B cell (primary cell): ENCODE data around the gene PLEKHM3. TPM values are rescaled to one million over a fixed set of nuclear protein-coding genes. Genes with fewer than 3 reads are reported as not detected.

Source experiments
- ATAC-seq: fragments of 200-7000 bp; cut with Tn5 transposase; one replicate; pipeline ENCODE4 v1.10.0; 2021; ENCODE audit warnings: low read depth, mild to moderate bottlenecking, moderate number of reproducible peaks, moderate library complexity
- CTCF ChIA-PET: fragments of 350-600 bp; sonication (Branson Sonifier 250); formaldehyde crosslinking; loops from one replicate; lab custom pipeline; 2021; ENCODE audit warnings: antibody characterized with exemption, inconsistent platforms; lab: Charles Lee
- POLR2A ChIA-PET: fragments of 350-600 bp; sonication (Branson Sonifier 250); formaldehyde crosslinking; loops from one replicate; lab custom pipeline; 2021; ENCODE audit warnings: antibody characterized with exemption; lab: Charles Lee
- DNase-seq: peaks from one replicate; pipeline ENCODE4 v3.0.0; 2013
- H2AFZ ChIP-seq: 2 replicates; pipeline ENCODE4 v1.6.1; 2012; ENCODE audit warnings: mild to moderate bottlenecking, low read depth, low read length; ENCODE audit not compliant: insufficient read depth, poor library complexity, severe bottlenecking
- H3K27ac ChIP-seq, 2 donors: 1 replicate in 1 of 2; 2 replicates in 1 of 2; pipeline ENCODE4 v1.5.1; 2012 to 2013; ENCODE audit warnings: low read length in 2 of 2, mild to moderate bottlenecking in 2 of 2, moderate library complexity in 1 of 2
- H3K27me3 ChIP-seq, 4 experiments: fragments of 200-600 bp in 1 of 4; sonication (generic) in 1 of 4; replicated peaks in 1 of 4; 1 replicate in 2 of 4; 2 replicates in 2 of 4; pipeline versions ENCODE4 v1.6.1 to v1.7.0; 2013 to 2016; ENCODE audit warnings: low read length in 3 of 4, mild to moderate bottlenecking in 2 of 4, mixed read lengths in 1 of 4, moderate library complexity in 1 of 4; ENCODE audit not compliant: insufficient read depth in 4 of 4, control insufficient read depth in 3 of 4; ENCODE audit errors: control extremely low read depth in 1 of 4
- H3K36me3 ChIP-seq, 2 experiments: replicated peaks in 1 of 2; 1 replicate in 1 of 2; 2 replicates in 1 of 2; pipeline versions ENCODE4 v1.6.1 to v1.7.1; 2013; ENCODE audit warnings: low read length in 1 of 2; ENCODE audit not compliant: insufficient read depth in 2 of 2, control insufficient read depth in 1 of 2; ENCODE audit errors: control extremely low read depth in 1 of 2, extremely low read depth in 1 of 2
- H3K4me1 ChIP-seq, 2 donors: fragments of 200-600 bp in 1 of 2; sonication (generic) in 1 of 2; 1 replicate in 1 of 2; 2 replicates in 1 of 2; pipeline versions ENCODE4 v1.5.1 to v1.6.1; 2013 to 2017; ENCODE audit warnings: low read length in 2 of 2; ENCODE audit not compliant: control insufficient read depth in 2 of 2, insufficient read depth in 2 of 2
- H3K4me2 ChIP-seq: replicated peaks from 2 replicates; pipeline ENCODE3; 2012; ENCODE audit warnings: mild to moderate bottlenecking, low read depth, low read length; ENCODE audit not compliant: poor library complexity, severe bottlenecking
- H3K4me3 ChIP-seq, 5 experiments: fragments of 200-600 bp in 1 of 5; sonication (generic) in 1 of 5; 1 replicate in 3 of 5; 2 replicates in 2 of 5; pipeline versions ENCODE4 v1.5.1 to v1.7.0; 2011 to 2016; ENCODE audit warnings: low read length in 4 of 5, mild to moderate bottlenecking in 4 of 5, low read depth in 2 of 5, control low read depth in 1 of 5, moderate library complexity in 1 of 5; ENCODE audit not compliant: insufficient read depth in 1 of 5; ENCODE audit errors: control extremely low read depth in 1 of 5, extremely low read depth in 1 of 5
- H3K79me2 ChIP-seq: fragments of 200-600 bp; sonication (generic); one replicate; pipeline ENCODE4 v1.6.0; 2016; ENCODE audit warnings: low read length; ENCODE audit not compliant: control insufficient read depth, insufficient read depth
- H3K9ac ChIP-seq: fragments of 200-600 bp; sonication (generic); 2 replicates; pipeline ENCODE4 v1.6.1; 2017; ENCODE audit warnings: mild to moderate bottlenecking, low read length, moderate library complexity
- H3K9me3 ChIP-seq, 3 donors: one replicate each; pipeline versions ENCODE4 v1.6.1 to v1.7.1; 2013; ENCODE audit warnings: low read length in 2 of 3; ENCODE audit not compliant: control insufficient read depth in 2 of 3, insufficient read depth in 1 of 3; ENCODE audit errors: control extremely low read depth in 1 of 3
- H4K20me1 ChIP-seq: 2 replicates; pipeline ENCODE4 v1.6.0; 2012; ENCODE audit warnings: mild to moderate bottlenecking, low read length; ENCODE audit not compliant: insufficient read depth, control insufficient read depth, poor library complexity, severe bottlenecking
- H3K27ac Mint-ChIP-seq: one replicate; pipeline ENCODE4 v1.8.0; 2021; ENCODE audit warnings: mixed read lengths
- H3K27me3 Mint-ChIP-seq: one replicate; pipeline ENCODE4 v1.8.0; 2021; ENCODE audit warnings: mixed read lengths
- H3K4me1 Mint-ChIP-seq: one replicate; pipeline ENCODE4 v1.8.0; 2021; ENCODE audit warnings: mixed read lengths
- H3K4me3 Mint-ChIP-seq: one replicate; pipeline ENCODE4 v1.8.0; 2021; ENCODE audit warnings: mixed read lengths
- H3K9me3 Mint-ChIP-seq: one replicate; pipeline ENCODE4 v1.8.0; 2022; ENCODE audit warnings: mixed read lengths; ENCODE audit not compliant: insufficient read depth
- CTCF ChIP-seq: fragments of 200-600 bp; IDR thresholded peaks from one replicate; pipeline ENCODE4 v1.8.0; 2022; ENCODE audit warnings: antibody characterized with exemption, mild to moderate bottlenecking
- EZH2 ChIP-seq: IDR thresholded peaks from 2 replicates; pipeline ENCODE4 v1.6.1; 2012; ENCODE audit warnings: borderline replicate concordance, low read depth, mild to moderate bottlenecking, moderate library complexity, low read length; ENCODE audit not compliant: insufficient read depth, poor library complexity, severe bottlenecking
- WGBS: methylation state at CpG from one replicate; pipeline ENCODE4 v1.1.5; 2013; ENCODE audit warnings: missing lambda C conversion rate; ENCODE audit not compliant: insufficient coverage; 5-methylcytosine and 5-hydroxymethylcytosine counted together
- intact Hi-C: fragments of 100-400 bp; cut with micrococcal nuclease; formaldehyde crosslinking; loops from one replicate; pipeline ENCODE4 v1.10.0; 2022
- polyA plus RNA-seq: library from polyadenylated mRNA; depleted of rRNA; stranded (reverse); fragments of >200 nt; gene quantifications from 2 replicates; pipeline ENCODE4 v1.2.3, GENCODE V29; 2012
- total RNA-seq, 2 donors: library from RNA; stranded (reverse); fragments of 120-200 nt in 1 of 2; gene quantifications; 1 replicate in 1 of 2; 2 replicates in 1 of 2; pipeline versions ENCODE4 v1.2.3 to v1.2.4, GENCODE V29; 2013 to 2022

Gene PLEKHM3
- total and polyA plus RNA-seq, 2 donors (not counting 1 experiment from before 2014, with no cell fraction given), result 4.0 to 17.7 TPM

- Histone ChIP-seq H4K20me1 (no peaks in the 10 kb centered on the region), H2AFZ (no peak overlapping the region), H3K4me2 (no peak overlapping the region), H3K36me3 (no peaks in the 10 kb centered on the region), H3K27me3 (no peaks in the 10 kb centered on the region), H3K27ac (no peak overlapping the region), H3K79me2 (no peaks in the 10 kb centered on the region), H3K4me3 (no peak overlapping the region), H3K9me3 (no peaks in the 10 kb centered on the region), H3K4me1 (no peaks in the 10 kb centered on the region), H3K9ac (no peak overlapping the region)
- DNase-seq (no peak), ATAC-seq (no peak)
- TF ChIP-seq EZH2 (no peak), CTCF (no peak)
- CTCF ChIA-PET, result interaction anchor here (0.9 kb wide), 1 partner anchor 16 kb away, joined by 3 read pairs; no protein-coding TSS in a partner anchor
- H3K4me1 Mint-ChIP-seq, result no peaks in the 10 kb centered on the region
- no peaks in the 10 kb centered on the region for H3K27me3 Mint-ChIP-seq
- POLR2A ChIA-PET, result no interaction called here
- H3K4me3 Mint-ChIP-seq, result no peak overlapping the region
- no peaks in the 10 kb centered on the region for H3K9me3 Mint-ChIP-seq
- no CpG with 5 or more reads among the region's 1 CpG for WGBS
- no peak overlapping the region for H3K27ac Mint-ChIP-seq
- intact Hi-C loops, result no loop called here
These were observed 93.2 kb downstream of the PLEKHM3 start for GRCh38 chr2:207932106-207932505.

DNA sequence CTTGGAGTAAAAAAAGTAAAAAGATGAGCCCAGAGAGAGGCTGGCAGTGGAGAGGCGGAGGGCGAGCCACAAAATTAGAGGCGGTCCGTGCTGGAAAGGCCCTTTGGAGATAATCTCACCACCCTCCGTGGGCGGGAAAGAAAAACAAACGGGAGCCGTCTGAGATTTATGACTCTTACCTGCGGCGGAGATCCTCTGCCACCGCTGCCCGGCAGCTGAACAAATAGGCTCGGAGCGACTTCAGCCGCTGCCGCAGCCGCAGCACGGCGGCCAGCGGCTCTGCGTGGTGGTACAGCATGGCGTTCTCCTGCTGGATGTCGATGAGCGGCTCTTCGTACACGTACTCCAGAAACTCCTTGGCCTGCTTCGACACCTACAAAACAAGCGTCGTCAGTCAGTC lies 94.6 kb downstream of the PLEKHM3 start:
- no peaks in the 10 kb centered on the region for H3K79me2 ChIP-seq
- Mint-ChIP-seq H3K9me3 (no peaks in the 10 kb centered on the region), H3K27me3 (no peaks in the 10 kb centered on the region), H3K4me3 (no peak overlapping the region), H3K4me1 (no peaks in the 10 kb centered on the region), H3K27ac (no peak overlapping the region)
- WGBS, result 98% methylated on average over 27 of the region's 29 CpGs
- H4K20me1 ChIP-seq, result no peaks in the 10 kb centered on the region
- DNase-seq, result no peak
- H3K9ac ChIP-seq, result no peak overlapping the region
- no peak for ATAC-seq
- H3K4me3 ChIP-seq, result no peak overlapping the region
- no peak overlapping the region for H3K4me2 ChIP-seq
- no peak overlapping the region for H2AFZ ChIP-seq
- no peaks in the 10 kb centered on the region for H3K27me3 ChIP-seq
- H3K9me3 ChIP-seq, result no peaks in the 10 kb centered on the region
- CTCF ChIA-PET, result no interaction called here
- no peak overlapping the region for H3K27ac ChIP-seq
- POLR2A ChIA-PET, result no interaction called here
- H3K4me1 ChIP-seq, result no peaks in the 10 kb centered on the region
- H3K36me3 ChIP-seq, result no peaks in the 10 kb centered on the region
- no peak for TF ChIP-seq CTCF
- TF ChIP-seq EZH2, result no peak
- intact Hi-C loops, result no loop called here
